Panc1 (cell line): ENCODE results near the gene FBLIM1. TPM values are rescaled to one million over a fixed set of nuclear protein-coding genes. Genes with fewer than 3 reads are reported as not detected.
A peak's percentile ranks its signal among the peaks of the same experiment; 100 is the strongest.

Experiments used
- ATAC-seq: fragments of 200-7000 bp; cut with Tn5 transposase; 2 replicates; pipeline ENCODE4 v1.9.1; 2020; ENCODE audit warnings: mild to moderate bottlenecking, moderate library complexity
- BruUV-seq: library from RNA; stranded (reverse); fragments of 400-500 nt; replicated peaks from 2 replicates; lab custom pipeline; 2021; lab: Mats Ljungman, UMichigan
- CTCF ChIA-PET: fragments of 300-600 bp; sonication (Branson Sonifier 250); formaldehyde crosslinking; loops from one replicate; lab custom pipeline; 2022; ENCODE audit warnings: antibody characterized with exemption; lab: Charles Lee
- POLR2A ChIA-PET: fragments of 300-600 bp; sonication (Branson Sonifier 250); formaldehyde crosslinking; loops from one replicate; lab custom pipeline; 2022; ENCODE audit warnings: antibody characterized with exemption; lab: Charles Lee
- DNase-seq: peaks from one replicate; pipeline ENCODE4 v3.0.0-alpha.2; 2010; ENCODE audit warnings: low read depth, low spot score
- H3K27ac ChIP-seq: 2 replicates; pipeline ENCODE4 v1.5.1; 2011; ENCODE audit warnings: mild to moderate bottlenecking, low read length, inconsistent platforms
- H3K27me3 ChIP-seq: fragments of 200-500 bp; sonication (Bioruptor generic); 2 replicates; pipeline ENCODE4 v1.6.0; 2014; ENCODE audit warnings: low read length, inconsistent platforms; ENCODE audit not compliant: control insufficient read depth, insufficient read depth
- H3K36me3 ChIP-seq: fragments of 200-500 bp; sonication (Bioruptor generic); 2 replicates; pipeline ENCODE4 v1.5.1; 2014; ENCODE audit warnings: inconsistent platforms, mild to moderate bottlenecking, low read length, moderate library complexity; ENCODE audit not compliant: control insufficient read depth, insufficient read depth
- H3K4me1 ChIP-seq: 2 replicates; pipeline ENCODE4 v1.5.1; 2011; ENCODE audit warnings: inconsistent platforms, mild to moderate bottlenecking, low read length, moderate library complexity; ENCODE audit not compliant: control insufficient read depth, insufficient read depth
- H3K4me3 ChIP-seq, 2 experiments: 2 replicates each; pipeline ENCODE4 v1.5.1; 2011 to 2012; ENCODE audit warnings: low read depth in 2 of 2, low read length in 2 of 2, mild to moderate bottlenecking in 2 of 2, inconsistent platforms in 1 of 2, moderate library complexity in 1 of 2
- H3K9me3 ChIP-seq: fragments of 200-500 bp; sonication (Bioruptor generic); 2 replicates; pipeline ENCODE4 v1.5.1; 2014; ENCODE audit warnings: low read depth, mild to moderate bottlenecking, inconsistent platforms, low read length, moderate library complexity; ENCODE audit not compliant: control insufficient read depth, insufficient read depth
- POLR2AphosphoS5 ChIP-seq: IDR thresholded peaks from 2 replicates; pipeline ENCODE4 v1.6.1; 2012; ENCODE audit warnings: mild to moderate bottlenecking, low read depth, low read length, moderate library complexity
- REST ChIP-seq, 2 experiments: IDR thresholded peaks; 2 replicates each; pipeline ENCODE4 v1.6.1; 2011 to 2012; ENCODE audit warnings: low read depth in 2 of 2, control low read depth in 1 of 2, low read length in 1 of 2, mild to moderate bottlenecking in 1 of 2, moderate library complexity in 1 of 2; ENCODE audit not compliant: insufficient read depth in 1 of 2
- SIN3A ChIP-seq: IDR thresholded peaks from 2 replicates; pipeline ENCODE4 v1.6.1; 2012; ENCODE audit warnings: low read depth, mild to moderate bottlenecking, low read length, moderate library complexity, borderline replicate concordance; ENCODE audit not compliant: insufficient read depth
- TCF7L2 ChIP-seq: IDR thresholded peaks from 2 replicates; pipeline ENCODE4 v1.6.1; 2011; ENCODE audit warnings: mild to moderate bottlenecking, low read depth, low read length, inconsistent platforms
- in situ Hi-C: cut with HindIII; loops from 2 replicates; pipeline ENCODE4 v1.10.0; 2016; ENCODE audit warnings: low sequenced_read_pairs, low pct_unique_long_range_greater_than_20kb
- intact Hi-C: fragments of 100-400 bp; cut with micrococcal nuclease; formaldehyde crosslinking; loops from one replicate; pipeline ENCODE4 v1.10.0; 2022; ENCODE audit not compliant: unreplicated experiment
- total RNA-seq: library from RNA; stranded (reverse); gene quantifications from one replicate; pipeline ENCODE4 v1.2.1, GENCODE V29; 2021; ENCODE audit not compliant: unreplicated experiment
- TF ChIP-seq, protein P1 (sequence below): fragments of 450-650 bp; IDR thresholded peaks from 2 replicates; pipeline ENCODE4 v1.5.1; 2017; ENCODE audit warnings: mild to moderate bottlenecking

FBLIM1 gene
- total RNA-seq, 1 experiment from 2014 or later = 4.3 TPM

DNA sequence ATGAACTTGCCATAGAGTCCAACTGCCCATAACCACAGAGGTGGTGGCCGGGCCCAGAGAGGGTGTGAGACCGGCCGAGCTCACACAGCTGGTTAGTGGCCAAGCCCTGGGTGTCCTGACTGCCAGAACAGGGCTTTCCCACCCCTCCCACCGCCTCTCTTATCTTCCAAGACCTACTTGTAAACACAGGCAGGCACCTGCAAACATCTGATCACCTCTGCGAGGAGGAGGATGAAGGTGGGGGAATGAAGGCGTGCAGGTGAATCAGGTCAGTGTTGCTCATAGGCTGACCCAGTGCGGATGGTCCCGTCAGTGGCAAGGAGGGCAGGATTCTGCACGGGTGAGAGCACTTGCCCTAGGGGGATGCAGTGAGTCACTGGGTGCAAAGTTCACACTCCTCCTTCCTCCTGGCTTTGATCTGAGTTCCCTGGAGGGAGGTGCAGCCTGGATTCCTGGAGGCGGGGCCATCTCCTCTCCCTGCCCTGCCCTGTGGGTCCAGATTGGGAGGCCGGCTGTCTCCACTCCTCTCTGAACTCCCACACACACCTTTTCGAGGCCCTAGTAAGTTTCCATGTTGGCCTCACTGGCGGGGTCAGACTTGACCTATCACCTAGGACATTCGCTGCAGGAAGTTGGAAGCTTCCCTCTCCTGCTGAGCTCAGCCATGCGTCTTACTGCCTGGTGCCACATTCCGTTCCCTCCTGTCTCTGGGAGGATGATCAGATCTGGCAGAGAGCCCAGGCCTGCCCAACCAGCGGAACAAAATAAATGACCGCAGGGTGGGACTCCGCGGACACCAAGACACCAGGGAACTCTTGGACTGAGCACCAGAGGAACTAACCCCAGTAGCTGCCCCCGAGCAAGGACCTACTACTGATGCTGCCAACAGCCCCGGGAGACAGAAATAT lies 41.6 kb downstream of the FBLIM1 start:
- POLR2A ChIA-PET = interaction anchor here (0.5 to 1.8 kb wide), 2 partner anchors 34 to 44 kb away, joined by 7 to 23 read pairs; no protein-coding TSS in a partner anchor
- in situ Hi-C loops (no loop called here), intact Hi-C loops (loop anchor here (10.0 kb wide), 2 partner anchors 115 to 195 kb away; no protein-coding TSS in a partner anchor)
- peak; percentile 100 for TF ChIP-seq TCF7L2
- 0 out of 2 replicates have a peak, but pooled peaks have one; percentile 29 for TF ChIP-seq POLR2AphosphoS5
- TF ChIP-seq, protein P1, sequence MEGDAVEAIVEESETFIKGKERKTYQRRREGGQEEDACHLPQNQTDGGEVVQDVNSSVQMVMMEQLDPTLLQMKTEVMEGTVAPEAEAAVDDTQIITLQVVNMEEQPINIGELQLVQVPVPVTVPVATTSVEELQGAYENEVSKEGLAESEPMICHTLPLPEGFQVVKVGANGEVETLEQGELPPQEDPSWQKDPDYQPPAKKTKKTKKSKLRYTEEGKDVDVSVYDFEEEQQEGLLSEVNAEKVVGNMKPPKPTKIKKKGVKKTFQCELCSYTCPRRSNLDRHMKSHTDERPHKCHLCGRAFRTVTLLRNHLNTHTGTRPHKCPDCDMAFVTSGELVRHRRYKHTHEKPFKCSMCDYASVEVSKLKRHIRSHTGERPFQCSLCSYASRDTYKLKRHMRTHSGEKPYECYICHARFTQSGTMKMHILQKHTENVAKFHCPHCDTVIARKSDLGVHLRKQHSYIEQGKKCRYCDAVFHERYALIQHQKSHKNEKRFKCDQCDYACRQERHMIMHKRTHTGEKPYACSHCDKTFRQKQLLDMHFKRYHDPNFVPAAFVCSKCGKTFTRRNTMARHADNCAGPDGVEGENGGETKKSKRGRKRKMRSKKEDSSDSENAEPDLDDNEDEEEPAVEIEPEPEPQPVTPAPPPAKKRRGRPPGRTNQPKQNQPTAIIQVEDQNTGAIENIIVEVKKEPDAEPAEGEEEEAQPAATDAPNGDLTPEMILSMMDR = no peak
- DNase-seq (peak; percentile 90), ATAC-seq (peak; percentile 82)
- no peaks in the 10 kb centered on the region for H3K27me3 ChIP-seq
- CTCF ChIA-PET = interaction anchor here (1.4 to 1.6 kb wide), 2 partner anchors 8 to 15 kb away, joined by 6 read pairs; no protein-coding TSS in a partner anchor
- no peaks in the 10 kb centered on the region for H3K36me3 ChIP-seq
- BruUV-seq = no TSS peak
- H3K4me3 ChIP-seq = peak overlapping the region; percentile 34
- H3K4me1 ChIP-seq = peaks cover 76% of the 10 kb centered on the region
- H3K9me3 ChIP-seq = no peaks in the 10 kb centered on the region
- peak overlapping the region; percentile 99 for H3K27ac ChIP-seq

DNA sequence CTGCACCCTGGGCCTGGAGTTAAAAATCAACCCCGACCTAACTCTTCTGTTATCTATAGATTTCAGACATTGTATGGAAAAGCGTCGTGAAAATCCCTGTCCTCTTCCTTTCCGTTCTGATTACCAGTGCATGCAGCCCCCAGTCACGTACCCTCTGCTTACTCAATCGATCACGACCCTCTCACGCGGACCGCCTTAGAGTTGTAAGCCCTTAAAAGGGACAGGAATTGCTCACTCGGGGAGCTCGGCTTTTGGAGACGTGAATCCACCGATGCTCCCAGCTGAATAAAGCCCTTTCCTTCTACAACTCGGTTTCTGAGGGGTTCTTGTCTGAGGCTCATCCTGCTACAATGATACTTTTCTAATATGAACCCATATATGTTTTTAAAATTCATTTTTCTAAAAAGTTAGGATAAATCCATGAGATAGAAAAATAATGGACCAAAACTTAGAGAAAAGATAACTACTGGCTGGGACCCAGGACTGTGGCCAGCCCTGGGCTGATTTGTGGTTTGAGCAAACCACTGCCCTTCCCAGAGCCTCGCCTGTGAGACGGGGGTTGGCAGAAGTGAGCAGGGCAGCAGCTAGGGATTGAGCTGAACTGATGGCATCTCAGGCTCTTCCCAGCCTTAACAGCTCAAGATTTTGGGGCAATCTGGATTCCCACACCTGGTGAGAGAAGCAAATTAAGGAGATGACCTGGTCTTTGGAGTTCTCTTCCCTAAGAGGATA lies 43.8 kb downstream of the FBLIM1 start:
- no peaks in the 10 kb centered on the region for H3K9me3 ChIP-seq
- no TSS peak for BruUV-seq
- TF ChIP-seq POLR2AphosphoS5 (no peak), SIN3A (no peak), REST (IDR thresholded peaks at IDR 0.05; ENCODE audit: insufficient read depth in 1 of 2, low read depth in 2 of 2, low read length in 1 of 2) (no peak), TCF7L2 (no peak)
- TF ChIP-seq, protein P1 = no peak
- POLR2A ChIA-PET = no interaction called here
- no peak overlapping the region for H3K4me3 ChIP-seq
- CTCF ChIA-PET = interaction anchor here (0.6 to 3.2 kb wide), 6 partner anchors 11 to 81 kb away, joined by 3 to 12 read pairs (median 4); no protein-coding TSS in a partner anchor
- no peaks in the 10 kb centered on the region for H3K27me3 ChIP-seq
- intact Hi-C loops = loop anchor here (10.0 kb wide), 1 partner anchor 112 kb away; no protein-coding TSS in a partner anchor
- peaks cover 56% of the 10 kb centered on the region for H3K4me1 ChIP-seq
- peak overlapping the region; percentile 99 for H3K27ac ChIP-seq
- H3K36me3 ChIP-seq = no peaks in the 10 kb centered on the region
- in situ Hi-C loops = no loop called here
- ATAC-seq = no peak
- DNase-seq = no peak
